ENCODE results near the gene ANTKMT. TPM values are rescaled to one million over a fixed set of nuclear protein-coding genes. Genes with fewer than 3 reads are reported as not detected.

The ANTKMT gene
- total and polyA plus RNA-seq, 2 experiments from 2014 or later: 38.8 to 81.8 TPM

GRCh38 chr16:676913-677312, 44.0 kb upstream of the ANTKMT start:
- Histone ChIP-seq H3K4me2 (no peak overlapping the region), H2AFZ (no peak overlapping the region), H3K9me2 (replicated peaks; ENCODE audit: insufficient read depth) (no peaks in the 10 kb centered on the region), H3K27ac (no peak overlapping the region), H3K9me3 (ENCODE audit: low read depth) (no peaks in the 10 kb centered on the region), H3K79me2 (peaks cover 13% of the 10 kb centered on the region), H3K4me1 (ENCODE audit: insufficient read depth) (peaks cover 30% of the 10 kb centered on the region), H3K36me3 (replicated peaks; ENCODE audit: insufficient read depth, low read depth) (no peaks in the 10 kb centered on the region), H3K27me3 (no peaks in the 10 kb centered on the region), H4K20me1 (ENCODE audit: insufficient read depth, poor library complexity, severe bottlenecking) (peaks cover 14% of the 10 kb centered on the region), H3K4me3 (no peak overlapping the region)
- no peak for DNase-seq (ENCODE audit: low spot score)
- 95% methylated on average over 16 of the region's 23 CpGs for WGBS (ENCODE audit: low lambda C conversion rate, missing lambda C conversion rate)
- TF ChIP-seq CTCF (IDR thresholded peaks at IDR 0.05; ENCODE audit: poor library complexity) (no peak), EZH2phosphoT487 (IDR thresholded peaks at IDR 0.05; ENCODE audit: low read depth, severe bottlenecking, unreplicated experiment) (no peak), EZH2 (IDR thresholded peaks at IDR 0.05; ENCODE audit: borderline replicate concordance) (no peak)

- no peak overlapping the region for H2AFZ ChIP-seq
- H3K9me2 ChIP-seq (replicated peaks; ENCODE audit: insufficient read depth): no peaks in the 10 kb centered on the region
- no peak for TF ChIP-seq CTCF (IDR thresholded peaks at IDR 0.05; ENCODE audit: poor library complexity)
- TF ChIP-seq EZH2 (IDR thresholded peaks at IDR 0.05; ENCODE audit: borderline replicate concordance): no peak
- TF ChIP-seq EZH2phosphoT487 (IDR thresholded peaks at IDR 0.05; ENCODE audit: low read depth, severe bottlenecking, unreplicated experiment): no peak
- no peak overlapping the region for H3K4me3 ChIP-seq
- DNase-seq (ENCODE audit: low spot score): no peak
- H3K27ac ChIP-seq: no peak overlapping the region
- H4K20me1 ChIP-seq (ENCODE audit: insufficient read depth, poor library complexity, severe bottlenecking): peaks cover 20% of the 10 kb centered on the region
- peaks cover 19% of the 10 kb centered on the region for H3K79me2 ChIP-seq
- H3K4me2 ChIP-seq: no peak overlapping the region
- H3K4me1 ChIP-seq (ENCODE audit: insufficient read depth): peaks cover 31% of the 10 kb centered on the region
- no peaks in the 10 kb centered on the region for H3K27me3 ChIP-seq
- WGBS (ENCODE audit: low lambda C conversion rate, missing lambda C conversion rate): 93% methylated on average over 34 of the region's 57 CpGs
- no peaks in the 10 kb centered on the region for H3K9me3 ChIP-seq (ENCODE audit: low read depth)
- no peaks in the 10 kb centered on the region for H3K36me3 ChIP-seq (replicated peaks; ENCODE audit: insufficient read depth, low read depth)
These were observed 43.4 kb upstream of the ANTKMT start for GRCh38 chr16:677316-678190.

GRCh38 chr16:678209-678857, 42.6 kb upstream of the ANTKMT start:
- H3K79me2 ChIP-seq: peaks cover 27% of the 10 kb centered on the region
- peaks cover 34% of the 10 kb centered on the region for H3K4me1 ChIP-seq (ENCODE audit: insufficient read depth)
- H3K27me3 ChIP-seq: no peaks in the 10 kb centered on the region
- H3K36me3 ChIP-seq (replicated peaks; ENCODE audit: insufficient read depth, low read depth): no peaks in the 10 kb centered on the region
- no peak for DNase-seq (ENCODE audit: low spot score)
- 96% methylated on average over 21 of the region's 21 CpGs for WGBS (ENCODE audit: low lambda C conversion rate, missing lambda C conversion rate)
- H2AFZ ChIP-seq: no peak overlapping the region
- no peak overlapping the region for H3K4me2 ChIP-seq
- peaks cover 24% of the 10 kb centered on the region for H4K20me1 ChIP-seq (ENCODE audit: insufficient read depth, poor library complexity, severe bottlenecking)
- no peak overlapping the region for H3K27ac ChIP-seq
- no peak overlapping the region for H3K4me3 ChIP-seq
- TF ChIP-seq EZH2 (IDR thresholded peaks at IDR 0.05; ENCODE audit: borderline replicate concordance) (no peak), EZH2phosphoT487 (IDR thresholded peaks at IDR 0.05; ENCODE audit: low read depth, severe bottlenecking, unreplicated experiment) (no peak), CTCF (IDR thresholded peaks at IDR 0.05; ENCODE audit: poor library complexity) (no peak)
- H3K9me2 ChIP-seq (replicated peaks; ENCODE audit: insufficient read depth): no peaks in the 10 kb centered on the region
- H3K9me3 ChIP-seq (ENCODE audit: low read depth): no peaks in the 10 kb centered on the region
